NCI-H2196 treated with DMSO at 0.1 percent for 48 hours (cell line): ENCODE results near the gene VTI1A.

Source experiments
- DNase-seq: peaks from one replicate; lab custom pipeline; 2025; ENCODE audit not compliant: unreplicated experiment; lab: John Stamatoyannopoulos, UW

The VTI1A gene

GRCh38 chr10:112775892-112776674, 329.1 kb downstream of the VTI1A start:
- no peak for DNase-seq

- DNase-seq, result no peak
Observed at GRCh38 chr10:112778579-112778978, 331.6 kb downstream of the VTI1A start.

- DNase-seq, result no peak
Observed at GRCh38 chr10:112779025-112779770, 332.2 kb downstream of the VTI1A start.

GRCh38 chr10:112782200-112782907, 335.3 kb downstream of the VTI1A start:
- no peak for DNase-seq

- no peak for DNase-seq
Observed at GRCh38 chr10:112783351-112784021, 336.5 kb downstream of the VTI1A start.

- no peak for DNase-seq
Observed at GRCh38 chr10:112784022-112784461, 337.0 kb downstream of the VTI1A start.

GRCh38 chr10:112785089-112785488, 338.1 kb downstream of the VTI1A start:
- no peak for DNase-seq

GRCh38 chr10:112789248-112789647, 342.2 kb downstream of the VTI1A start:
- DNase-seq, result no peak

- DNase-seq, result no peak
Observed at GRCh38 chr10:112790030-112790429, 343.0 kb downstream of the VTI1A start.

GRCh38 chr10:112790921-112791320, 343.9 kb downstream of the VTI1A start:
- no peak for DNase-seq

GRCh38 chr10:112791447-112791846, 344.4 kb downstream of the VTI1A start:
- DNase-seq, result no peak

GRCh38 chr10:112792487-112793201, 345.6 kb downstream of the VTI1A start:
- no peak for DNase-seq

GRCh38 chr10:112793202-112793921, 346.3 kb downstream of the VTI1A start:
- DNase-seq, result no peak

GRCh38 chr10:112794201-112794600, 347.2 kb downstream of the VTI1A start:
- DNase-seq, result no peak

GRCh38 chr10:112795067-112795466, 348.1 kb downstream of the VTI1A start:
- no peak for DNase-seq

- DNase-seq, result no peak
Observed at GRCh38 chr10:112797197-112797596, 350.2 kb downstream of the VTI1A start.

- no peak for DNase-seq
Observed at GRCh38 chr10:112797855-112798254, 350.8 kb downstream of the VTI1A start.

- no peak for DNase-seq
Observed at GRCh38 chr10:112799038-112799437, 352.0 kb downstream of the VTI1A start.

- DNase-seq, result no peak
Observed at GRCh38 chr10:112799726-112800510, 352.9 kb downstream of the VTI1A start.
